Tibial artery (tissue), 4 donors: ENCODE measurements around the gene FMNL3.

ENCODE experiments used
- DNase-seq, 2 donors: peaks; one replicate each; pipeline ENCODE4 v3.0.0-alpha.2; 2019
- H3K27ac ChIP-seq, 2 donors: fragments of 200-600 bp; sonication (generic) in 1 of 2; 1 replicate in 1 of 2; 2 replicates in 1 of 2; pipeline ENCODE4 v1.5.1; 2018 to 2019; ENCODE audit warnings: mild to moderate bottlenecking in 1 of 2
- H3K27me3 ChIP-seq, 2 donors: fragments of 200-600 bp; sonication (generic) in 1 of 2; one replicate each; pipeline versions ENCODE4 v1.5.1 to v1.6.0; 2016 to 2019
- H3K36me3 ChIP-seq, 3 donors: fragments of 200-600 bp; sonication (generic) in 2 of 3; one replicate each; pipeline ENCODE4 v1.5.1; 2016 to 2019; ENCODE audit warnings: mild to moderate bottlenecking in 2 of 3
- H3K4me1 ChIP-seq, 4 donors: fragments of 200-600 bp; sonication (generic) in 2 of 4; 1 replicate in 3 of 4; 2 replicates in 1 of 4; pipeline ENCODE4 v1.5.1; 2016 to 2019
- H3K4me3 ChIP-seq, 2 donors: fragments of 200-600 bp; sonication (generic) in 1 of 2; 1 replicate in 1 of 2; 2 replicates in 1 of 2; pipeline ENCODE4 v1.5.1; 2018 to 2019; ENCODE audit warnings: mild to moderate bottlenecking in 2 of 2
- H3K9me3 ChIP-seq, 3 donors: fragments of 200-600 bp; sonication (generic) in 1 of 3; one replicate each; pipeline ENCODE4 v1.5.1; 2016 to 2019
- intact Hi-C: fragments of 100-400 bp; cut with DNase I; formaldehyde crosslinking; loops from one replicate; pipeline ENCODE4 v1.15.0; 2023; ENCODE audit warnings: low total_unique reads
- TF ChIP-seq, protein P1 (sequence below), 2 experiments: fragments of 200-600 bp in 1 of 2; fragments of 450-650 bp in 1 of 2; IDR thresholded peaks; one replicate each; pipeline ENCODE4 v1.5.1; 2017 to 2019; ENCODE audit warnings: antibody characterized with exemption in 2 of 2, mild to moderate bottlenecking in 1 of 2, moderate library complexity in 1 of 2

Gene FMNL3

GRCh38 chr12:49703647-49704137 lies 3.5 kb downstream of the FMNL3 start:
- H3K4me3 ChIP-seq, result no peak overlapping the region
- no peaks in the 10 kb centered on the region for H3K36me3 ChIP-seq
- peak overlapping the region; percentile 38 to 94 for H3K27ac ChIP-seq
- peaks cover 0 to 59% (median 33%) of the 10 kb centered on the region in 4 donors for H3K4me1 ChIP-seq
- intact Hi-C loops, result no loop called here
- no peaks in the 10 kb centered on the region for H3K9me3 ChIP-seq
- TF ChIP-seq, protein P1, sequence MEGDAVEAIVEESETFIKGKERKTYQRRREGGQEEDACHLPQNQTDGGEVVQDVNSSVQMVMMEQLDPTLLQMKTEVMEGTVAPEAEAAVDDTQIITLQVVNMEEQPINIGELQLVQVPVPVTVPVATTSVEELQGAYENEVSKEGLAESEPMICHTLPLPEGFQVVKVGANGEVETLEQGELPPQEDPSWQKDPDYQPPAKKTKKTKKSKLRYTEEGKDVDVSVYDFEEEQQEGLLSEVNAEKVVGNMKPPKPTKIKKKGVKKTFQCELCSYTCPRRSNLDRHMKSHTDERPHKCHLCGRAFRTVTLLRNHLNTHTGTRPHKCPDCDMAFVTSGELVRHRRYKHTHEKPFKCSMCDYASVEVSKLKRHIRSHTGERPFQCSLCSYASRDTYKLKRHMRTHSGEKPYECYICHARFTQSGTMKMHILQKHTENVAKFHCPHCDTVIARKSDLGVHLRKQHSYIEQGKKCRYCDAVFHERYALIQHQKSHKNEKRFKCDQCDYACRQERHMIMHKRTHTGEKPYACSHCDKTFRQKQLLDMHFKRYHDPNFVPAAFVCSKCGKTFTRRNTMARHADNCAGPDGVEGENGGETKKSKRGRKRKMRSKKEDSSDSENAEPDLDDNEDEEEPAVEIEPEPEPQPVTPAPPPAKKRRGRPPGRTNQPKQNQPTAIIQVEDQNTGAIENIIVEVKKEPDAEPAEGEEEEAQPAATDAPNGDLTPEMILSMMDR (IDR thresholded peaks at IDR 0.05), result no peak
- no peaks in the 10 kb centered on the region for H3K27me3 ChIP-seq
- no peak for DNase-seq

GRCh38 chr12:49702676-49703215 lies 4.5 kb downstream of the FMNL3 start:
- DNase-seq, result no peak
- H3K4me1 ChIP-seq, result peaks cover 0 to 68% (median 40%) of the 10 kb centered on the region in 4 donors

GRCh38 chr12:49702009-49702408 lies 5.2 kb downstream of the FMNL3 start:
- H3K27me3 ChIP-seq, result no peaks in the 10 kb centered on the region
- peaks cover 0 to 76% (median 44%) of the 10 kb centered on the region in 4 donors for H3K4me1 ChIP-seq
- DNase-seq, result no peak
- TF ChIP-seq, protein P1 (IDR thresholded peaks at IDR 0.05), result no peak
- no peak overlapping the region for H3K4me3 ChIP-seq
- peak overlapping the region; percentile 38 to 94 for H3K27ac ChIP-seq
- no peaks in the 10 kb centered on the region for H3K9me3 ChIP-seq
- intact Hi-C loops, result no loop called here
- H3K36me3 ChIP-seq, result no peaks in the 10 kb centered on the region

More at GRCh38 chr12:49702676-49703215, 4.5 kb downstream of the FMNL3 start:
- no peaks in the 10 kb centered on the region for H3K27me3 ChIP-seq
- TF ChIP-seq, protein P1 (IDR thresholded peaks at IDR 0.05), result no peak
- no peaks in the 10 kb centered on the region for H3K9me3 ChIP-seq
- no peak overlapping the region for H3K4me3 ChIP-seq
- no peaks in the 10 kb centered on the region for H3K36me3 ChIP-seq
- intact Hi-C loops, result no loop called here
- H3K27ac ChIP-seq, result peak overlapping the region; percentile 38 to 94

DNA sequence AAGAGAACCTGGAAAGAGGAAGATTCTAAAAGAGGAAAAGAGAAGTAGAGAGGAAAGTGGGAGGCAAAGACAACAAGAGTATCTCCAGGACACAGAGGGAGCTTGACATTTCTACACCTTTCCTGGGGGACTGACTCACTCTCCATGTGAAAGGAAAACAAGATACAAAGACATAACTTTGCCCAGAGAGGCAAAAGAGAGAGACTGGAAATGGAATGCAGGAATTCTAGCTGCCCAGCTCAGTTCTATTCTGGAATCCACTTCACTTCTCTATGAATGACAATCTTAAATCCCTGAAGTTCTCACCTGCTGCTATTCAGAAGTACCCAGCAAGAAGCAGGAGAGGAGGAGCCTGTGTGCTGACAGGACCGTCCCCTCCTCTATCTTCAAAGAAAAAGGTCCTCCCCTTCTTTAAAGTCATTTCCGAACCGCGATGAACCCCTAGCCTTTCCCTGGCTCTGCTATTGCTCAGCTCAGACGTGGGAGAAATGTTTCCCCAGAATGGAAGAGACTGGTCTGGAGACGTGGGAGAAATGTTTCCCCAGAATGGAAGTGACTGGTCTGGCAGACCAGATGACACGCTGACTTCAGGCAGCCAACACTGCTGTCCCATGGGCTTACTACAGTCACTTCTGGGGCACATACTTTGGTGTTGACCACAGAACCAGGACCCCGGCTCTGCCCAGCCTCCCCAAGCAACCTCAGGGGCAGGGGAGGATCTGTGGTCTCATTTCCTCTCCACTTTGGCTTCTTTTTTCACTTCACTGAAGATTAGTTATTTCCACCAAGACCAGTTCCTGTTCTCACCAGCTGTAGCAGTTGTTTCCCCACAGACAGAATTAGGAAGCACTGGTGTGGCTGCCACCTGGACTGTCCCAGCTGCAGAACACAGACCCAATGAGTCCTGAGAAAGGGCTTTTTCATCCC lies 8.3 kb downstream of the FMNL3 start:
- DNase-seq, result peak; percentile 24 to 76
- no peaks in the 10 kb centered on the region for H3K36me3 ChIP-seq
- no peaks in the 10 kb centered on the region for H3K9me3 ChIP-seq
- intact Hi-C loops, result no loop called here
- H3K27me3 ChIP-seq, result no peaks in the 10 kb centered on the region
- TF ChIP-seq, protein P1 (IDR thresholded peaks at IDR 0.05), result no peak
- H3K4me3 ChIP-seq, result peak overlapping the region; percentile 31 to 42
- peak overlapping the region; percentile 69 to 82 for H3K27ac ChIP-seq
- peaks cover 0 to 66% (median 32%) of the 10 kb centered on the region in 4 donors for H3K4me1 ChIP-seq

GRCh38 chr12:49697808-49698207 lies 9.4 kb downstream of the FMNL3 start:
- Histone ChIP-seq H3K27ac (peak overlapping the region; percentile 69 to 82), H3K4me3 (no peak overlapping the region), H3K9me3 (no peaks in the 10 kb centered on the region), H3K27me3 (no peaks in the 10 kb centered on the region), H3K36me3 (no peaks in the 10 kb centered on the region), H3K4me1 (peaks cover 0 to 57% (median 27%) of the 10 kb centered on the region in 4 donors)
- TF ChIP-seq, protein P1 (IDR thresholded peaks at IDR 0.05), result no peak
- intact Hi-C loops, result no loop called here
- DNase-seq, result no peak
